HG02571 (cell line): ENCODE data around the gene FOXD3.

ENCODE experiments used
- ATAC-seq: cut with Tn5 transposase; IDR thresholded peaks from one replicate; pipeline ENCODE4 v1.9.1; 2021; ENCODE audit warnings: mild to moderate bottlenecking, moderate library complexity; ENCODE audit not compliant: unreplicated experiment

Gene FOXD3

GRCh38 chr1:63320022-63320721 lies 2.2 kb upstream of the FOXD3 start:
- no peak for ATAC-seq

DNA sequence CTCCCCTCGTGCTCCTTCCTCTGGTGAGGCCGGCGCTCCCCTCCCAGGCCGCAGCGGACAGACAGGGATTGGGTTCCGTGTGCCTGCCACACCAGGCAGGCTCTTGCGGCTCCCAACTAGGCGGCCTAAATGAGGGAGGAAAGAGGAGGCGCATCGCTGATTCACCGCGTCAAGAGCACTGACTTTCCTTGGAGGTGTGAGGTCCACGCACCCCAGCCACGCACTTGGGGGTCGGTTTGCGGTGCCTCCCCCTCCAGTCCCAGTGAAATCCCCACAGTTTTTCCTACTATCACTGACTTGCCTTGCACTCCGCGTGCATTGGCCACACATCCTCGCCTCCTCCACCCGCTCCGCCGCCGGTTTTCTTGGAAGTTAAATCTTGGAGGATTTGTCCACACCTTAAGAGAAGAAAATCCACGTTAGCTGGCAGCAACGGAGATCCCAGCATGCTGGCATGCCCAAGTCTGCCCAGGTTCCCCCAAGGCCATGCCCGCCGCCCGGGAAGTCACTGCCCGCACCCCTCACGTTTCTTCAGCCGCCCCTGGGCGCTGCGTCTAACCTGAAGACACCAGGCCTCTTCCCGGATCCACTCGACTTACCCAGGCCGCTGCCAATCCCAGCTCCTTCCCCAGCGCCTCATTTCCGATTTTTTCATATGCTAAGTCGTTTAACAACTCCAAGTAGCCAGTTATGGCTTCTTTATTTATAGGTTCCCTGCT lies 1.1 kb upstream of the FOXD3 start:
- no peak for ATAC-seq

DNA sequence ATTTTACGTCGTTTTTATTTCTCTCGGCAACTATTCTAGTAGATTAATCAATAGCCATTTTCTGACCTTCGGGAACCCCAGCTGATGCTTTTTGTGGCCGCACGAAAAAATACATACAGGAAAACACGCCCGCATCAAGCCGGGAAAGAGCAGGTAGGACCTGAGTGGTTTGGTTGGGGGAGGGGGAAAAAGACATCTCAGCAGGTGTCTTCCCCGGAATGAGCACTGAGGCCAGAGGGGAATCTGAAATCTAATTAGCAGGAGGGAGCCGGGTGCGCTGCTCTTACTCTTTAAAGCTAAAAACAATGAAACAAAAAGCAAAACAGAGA lies 618 bp upstream of the FOXD3 start:
- no peak for ATAC-seq

- no peak for ATAC-seq
Measured at GRCh38 chr1:63322944-63323864, 837 bp downstream of the FOXD3 start.

- ATAC-seq: no peak
Measured at GRCh38 chr1:63323865-63324778, 1.8 kb downstream of the FOXD3 start.

GRCh38 chr1:63324779-63325119 lies 2.4 kb downstream of the FOXD3 start:
- ATAC-seq: no peak

DNA sequence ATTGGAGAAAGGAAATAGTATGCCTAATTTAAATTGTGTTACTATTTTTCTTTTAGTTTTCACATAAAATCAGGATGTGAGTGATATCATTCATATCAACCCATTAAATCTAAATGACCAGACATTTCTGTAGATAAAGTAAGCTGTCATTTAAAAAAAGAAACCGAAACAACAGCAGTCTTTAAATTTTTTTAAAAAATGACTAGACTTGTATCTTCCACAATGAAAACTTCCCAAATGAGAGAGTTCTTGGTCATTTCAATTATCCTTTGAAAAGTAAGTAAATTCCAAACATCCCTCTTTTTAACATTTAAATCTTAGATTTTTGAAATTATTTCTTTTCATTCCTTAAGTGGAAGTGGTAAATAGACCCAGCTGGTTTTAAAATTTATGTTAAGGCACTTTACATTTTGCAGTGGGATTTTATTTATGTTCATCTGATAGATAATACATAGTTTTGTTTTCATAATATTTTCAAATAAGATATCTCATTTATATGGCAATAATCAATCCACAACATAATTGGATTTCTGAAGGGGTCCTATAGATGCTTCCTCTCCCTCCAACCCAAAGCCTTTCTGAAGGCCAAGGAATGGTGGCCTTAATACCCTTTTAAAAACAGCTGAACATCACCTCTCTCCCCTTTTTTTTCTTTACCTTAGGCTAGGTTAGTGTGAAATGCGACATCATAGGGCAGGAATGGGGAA lies 3.1 kb downstream of the FOXD3 start:
- ATAC-seq: no peak

- no peak for ATAC-seq
Measured at GRCh38 chr1:63326106-63326472, 3.7 kb downstream of the FOXD3 start.

DNA sequence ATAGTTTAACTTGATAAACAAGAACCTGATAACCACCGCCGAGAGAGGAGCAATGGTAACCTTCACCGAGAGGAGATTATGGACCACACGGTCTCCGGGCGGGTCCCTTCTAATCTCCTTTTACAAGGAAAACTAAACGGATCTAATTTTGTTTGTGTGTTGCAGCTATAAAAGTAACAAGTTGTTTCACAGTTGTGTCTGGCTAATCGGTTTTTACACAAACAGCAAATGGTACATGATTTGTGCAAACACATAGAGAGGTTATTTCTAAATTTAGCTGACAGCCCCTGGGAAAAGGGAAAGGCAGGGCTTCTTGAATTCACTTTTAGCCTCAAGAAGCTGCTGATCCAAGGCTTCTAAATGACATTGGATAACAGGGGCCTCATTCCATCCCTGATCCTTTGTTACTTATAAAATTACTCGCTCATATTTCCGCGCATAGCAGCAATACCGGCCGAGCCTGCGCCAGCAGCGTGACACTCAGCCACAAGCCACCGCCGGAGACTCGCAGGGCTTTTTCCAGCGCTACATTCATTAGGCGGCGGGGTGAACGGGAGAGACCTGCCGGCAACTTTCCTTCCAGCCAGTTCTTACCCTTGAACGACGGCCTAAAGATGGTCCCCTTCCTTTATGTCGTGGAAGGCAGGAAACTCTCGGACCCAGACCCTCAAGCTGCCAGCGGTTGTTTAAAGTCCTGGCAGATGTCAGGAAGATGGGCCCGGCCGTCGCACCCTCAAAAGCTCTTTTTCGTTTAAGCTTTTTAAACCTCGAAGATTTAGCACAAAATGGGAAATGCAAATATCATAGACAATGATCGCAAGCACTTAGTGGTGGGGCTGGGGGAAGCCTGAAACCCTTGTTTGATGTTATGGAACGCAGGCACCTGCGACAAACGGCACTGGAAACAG lies 4.4 kb downstream of the FOXD3 start:
- ATAC-seq: no peak

DNA sequence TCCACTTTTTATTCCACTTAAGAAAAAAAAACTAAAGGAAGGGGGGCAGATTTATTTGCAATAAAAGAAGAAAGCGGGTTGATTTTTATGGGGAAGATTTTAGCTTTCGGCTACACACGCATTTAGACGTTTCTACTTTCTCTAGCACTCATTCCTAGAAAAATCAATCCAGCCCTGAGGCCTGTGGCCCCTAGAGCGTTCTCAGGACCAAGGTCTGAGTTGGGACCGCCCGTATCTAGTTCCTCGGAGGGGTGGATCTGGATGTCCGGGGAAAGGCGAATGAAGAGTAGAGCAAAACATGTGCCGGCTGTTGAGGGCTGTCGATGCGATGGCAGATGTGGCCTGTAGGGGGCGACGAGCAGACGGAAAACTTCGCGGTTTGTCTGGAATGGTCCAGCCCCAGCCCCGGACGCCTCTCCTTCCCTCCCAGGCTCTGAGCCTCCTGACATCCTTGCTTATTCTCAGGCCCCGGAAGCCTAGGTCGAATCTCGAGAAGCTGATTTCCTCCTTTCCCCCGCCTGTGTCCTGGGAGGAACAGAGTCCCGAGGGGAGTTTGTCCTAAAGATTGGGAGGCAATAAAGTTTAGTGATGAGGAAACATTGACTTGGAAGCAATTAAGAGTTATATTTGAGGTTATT lies 5.2 kb downstream of the FOXD3 start:
- ATAC-seq: no peak

- no peak for ATAC-seq
Measured at GRCh38 chr1:63328122-63328521, 5.8 kb downstream of the FOXD3 start.

GRCh38 chr1:63328781-63329180 lies 6.4 kb downstream of the FOXD3 start:
- ATAC-seq: no peak

- ATAC-seq: no peak
Measured at GRCh38 chr1:63329621-63330330, 7.4 kb downstream of the FOXD3 start.

DNA sequence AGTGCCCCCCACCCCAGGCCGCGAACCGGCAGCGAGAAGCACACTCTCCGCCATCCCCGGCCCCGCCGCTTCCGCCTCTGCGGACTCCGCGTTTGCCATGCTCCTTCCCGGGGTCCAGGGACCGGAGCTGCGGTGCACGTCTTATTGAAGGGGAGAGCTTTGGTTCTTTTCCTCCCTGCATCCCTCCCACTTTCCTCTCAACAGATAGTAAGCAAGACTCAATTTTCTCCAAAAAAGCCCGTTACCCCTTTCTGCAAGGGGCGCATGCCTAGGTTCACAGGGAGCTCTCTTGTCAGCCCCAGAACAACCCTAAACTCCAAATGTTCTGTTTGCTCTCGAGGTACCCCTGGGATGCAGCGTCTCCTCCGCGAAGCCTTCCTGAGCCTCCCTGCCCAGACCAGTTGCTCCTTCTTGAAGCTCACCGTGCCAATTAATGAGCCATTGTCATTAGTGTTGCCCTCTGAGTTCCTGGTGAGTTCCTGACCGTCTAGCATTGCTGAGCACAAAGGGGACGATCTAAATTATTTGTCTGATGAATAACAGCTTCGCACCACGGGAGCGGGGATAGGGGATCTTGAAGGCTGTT lies 8.1 kb downstream of the FOXD3 start:
- no peak for ATAC-seq

DNA sequence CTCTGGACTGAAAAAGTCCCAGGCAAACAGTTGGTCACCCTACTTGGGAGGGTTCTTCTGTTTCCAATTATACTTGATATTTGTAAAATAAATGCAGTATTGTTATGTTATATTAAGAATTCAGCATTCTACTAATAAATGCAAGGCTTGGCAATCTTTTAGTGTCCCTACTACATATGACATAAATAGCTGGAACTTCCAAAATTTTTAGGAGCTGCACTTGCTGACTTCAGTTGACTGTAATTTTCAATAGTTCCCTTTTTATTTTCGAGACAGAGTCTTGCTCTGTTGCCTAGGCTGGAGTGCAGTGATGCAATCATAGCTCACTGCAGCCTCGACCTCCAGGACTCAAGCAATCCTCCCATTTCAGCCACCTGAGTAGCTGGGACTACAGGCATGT lies 20.0 kb downstream of the FOXD3 start:
- no peak for ATAC-seq

DNA sequence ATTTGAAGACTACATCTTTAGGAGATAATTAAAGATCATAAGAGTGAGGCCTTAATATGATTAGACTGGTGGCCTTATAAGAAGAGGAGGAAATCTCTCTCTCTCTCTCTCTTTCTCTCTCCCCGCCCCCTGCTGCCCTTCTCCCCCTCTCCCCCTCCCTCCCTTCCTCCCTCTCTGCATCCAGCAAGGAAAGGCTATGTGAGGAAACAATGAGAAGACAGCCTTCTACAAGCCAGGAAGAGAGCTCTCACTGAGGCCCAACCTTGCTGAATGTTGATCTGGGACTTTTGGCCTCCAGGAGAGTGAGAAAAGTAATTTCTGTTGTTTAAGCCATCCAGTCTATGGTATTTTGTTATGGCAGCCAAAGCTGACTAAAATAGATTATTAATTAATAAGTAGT lies 21.6 kb downstream of the FOXD3 start:
- no peak for ATAC-seq

GRCh38 chr1:63350320-63350719 lies 28.0 kb downstream of the FOXD3 start:
- no peak for ATAC-seq

- ATAC-seq: no peak
Measured at GRCh38 chr1:63352736-63353135, 30.4 kb downstream of the FOXD3 start.
